ENCODE data around the gene TMEM190.
"Not testable (repeated sequence)": the region's sequence is repeated elsewhere in the genome, so short reads cannot be mapped to it uniquely, and the experiment has no call there.

The TMEM190 gene

DNA sequence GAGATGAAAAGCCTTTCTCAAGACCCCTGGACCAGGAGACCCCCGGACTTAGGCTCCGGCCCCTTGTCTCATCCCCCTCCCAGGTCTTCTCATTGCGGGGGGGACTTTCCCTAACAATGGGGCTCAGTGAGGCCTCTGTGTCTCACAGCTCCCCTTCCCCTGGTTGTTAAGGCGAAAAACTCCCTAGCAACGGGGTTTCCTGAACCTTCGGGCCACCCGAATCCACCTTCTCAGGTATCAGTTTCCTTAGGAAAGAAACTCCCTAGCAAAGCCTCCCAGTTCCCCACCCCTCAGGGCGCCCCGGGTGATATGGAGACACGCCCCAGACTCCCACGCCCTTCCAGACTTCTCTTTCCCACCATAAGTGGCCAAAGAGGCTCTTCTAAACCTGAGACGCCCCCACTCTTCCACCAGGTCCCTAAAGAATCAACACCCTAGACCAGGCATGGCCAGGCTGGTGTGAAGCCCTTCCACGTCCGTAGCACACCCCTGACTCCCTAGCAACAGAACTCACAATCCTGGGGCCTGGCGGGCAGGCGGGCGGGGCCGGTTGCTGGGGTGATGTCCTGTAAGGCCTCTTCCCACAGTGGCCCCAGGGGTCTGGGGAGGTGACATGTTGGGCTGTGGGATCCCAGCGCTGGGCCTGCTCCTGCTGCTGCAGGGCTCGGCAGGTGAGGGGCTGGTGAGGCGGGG, at the start of gene TMEM190:
TMEM190 (plus strand) TSS at position 586 of the 693 bp plus-strand sequence; CDS start at position 614, 28 bp downstream.
- no peak for DNase-seq (ENCODE audit: low spot score)

- not testable (repeated sequence) for DNase-seq (ENCODE audit: low spot score)
Observed at GRCh38 chr19:55328774-55329318, 47.8 kb upstream of the TMEM190 start.

- DNase-seq (ENCODE audit: low spot score): not testable (repeated sequence)
Observed at GRCh38 chr19:55329791-55330190, 46.8 kb upstream of the TMEM190 start.

- DNase-seq (ENCODE audit: low spot score): no peak
Observed at GRCh38 chr19:55333870-55334269, 42.8 kb upstream of the TMEM190 start.

DNA sequence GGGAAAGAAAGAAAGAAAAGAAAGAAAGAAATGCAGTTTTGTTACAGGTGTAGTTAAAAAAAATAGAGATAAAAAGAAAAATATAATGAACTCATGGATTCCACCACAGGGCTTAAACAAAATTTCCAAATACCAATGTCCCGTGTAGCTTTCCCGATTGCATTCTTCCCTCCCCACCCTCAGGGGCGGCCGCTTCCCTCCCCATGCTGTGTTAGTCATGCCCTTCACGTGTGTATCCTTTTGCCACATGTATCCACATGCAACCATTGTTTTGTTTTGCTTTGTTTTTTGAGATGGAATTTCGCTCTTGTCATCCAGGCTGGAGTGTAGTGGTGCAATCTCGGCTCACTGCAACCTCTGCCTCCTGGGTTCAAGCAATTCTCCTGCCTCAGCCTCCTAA, 40.5 kb upstream of the TMEM190 start:
- DNase-seq (ENCODE audit: low spot score): no peak

GRCh38 chr19:55339105-55339888, 37.3 kb upstream of the TMEM190 start, which contains the start of gene KMT5C:
Gene KMT5C, plus strand, starts transcription at chr19:55339876. Its CDS starts 2,061 bp downstream, at chr19:55341937.
- peak; percentile 100 for DNase-seq (ENCODE audit: low spot score)

- DNase-seq (ENCODE audit: low spot score): no peak
Observed at GRCh38 chr19:55339889-55340783, 36.5 kb upstream of the TMEM190 start.

DNA sequence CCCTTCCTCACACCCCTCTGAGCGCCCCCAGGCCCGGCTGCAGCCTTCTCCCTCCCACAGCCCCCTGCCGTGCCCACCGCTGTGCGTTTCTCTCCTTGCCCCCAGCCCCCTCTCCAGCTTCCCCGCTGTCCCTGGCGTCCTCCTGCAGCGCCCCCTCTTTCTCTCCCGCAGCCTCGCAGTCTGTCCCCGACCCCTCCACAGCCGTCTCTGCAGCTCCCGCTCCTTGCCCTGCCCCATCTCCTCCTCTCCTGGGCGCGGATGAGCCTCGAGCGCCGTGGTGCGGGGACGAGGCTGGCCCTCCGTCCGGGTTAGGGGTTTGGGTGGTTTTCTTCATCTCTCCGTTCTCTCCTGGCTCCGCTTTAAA, 35.9 kb upstream of the TMEM190 start:
- DNase-seq (ENCODE audit: low spot score): no peak

DNA sequence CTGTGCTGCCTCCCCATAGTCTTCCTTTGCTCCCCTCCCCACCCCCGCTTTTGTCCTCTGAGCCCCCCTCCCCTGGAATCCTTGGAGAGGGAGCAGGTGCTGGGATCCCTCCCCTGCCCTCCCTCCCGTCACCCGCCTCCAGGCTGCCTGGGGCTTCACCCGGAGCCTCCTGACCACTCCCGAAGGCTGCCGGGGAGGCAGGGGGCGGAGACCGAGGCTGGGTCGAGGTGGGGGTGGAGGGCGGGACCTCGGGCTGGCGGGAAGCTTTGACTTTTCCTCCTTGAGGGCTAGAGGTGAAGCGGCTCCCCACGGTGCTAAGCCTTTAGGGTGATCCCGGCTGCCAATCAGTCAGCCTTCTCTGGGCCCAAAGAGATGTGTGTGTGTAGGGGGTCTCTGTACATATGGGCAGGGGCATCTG, 35.4 kb upstream of the TMEM190 start:
- DNase-seq (ENCODE audit: low spot score): peak; percentile 30

DNA sequence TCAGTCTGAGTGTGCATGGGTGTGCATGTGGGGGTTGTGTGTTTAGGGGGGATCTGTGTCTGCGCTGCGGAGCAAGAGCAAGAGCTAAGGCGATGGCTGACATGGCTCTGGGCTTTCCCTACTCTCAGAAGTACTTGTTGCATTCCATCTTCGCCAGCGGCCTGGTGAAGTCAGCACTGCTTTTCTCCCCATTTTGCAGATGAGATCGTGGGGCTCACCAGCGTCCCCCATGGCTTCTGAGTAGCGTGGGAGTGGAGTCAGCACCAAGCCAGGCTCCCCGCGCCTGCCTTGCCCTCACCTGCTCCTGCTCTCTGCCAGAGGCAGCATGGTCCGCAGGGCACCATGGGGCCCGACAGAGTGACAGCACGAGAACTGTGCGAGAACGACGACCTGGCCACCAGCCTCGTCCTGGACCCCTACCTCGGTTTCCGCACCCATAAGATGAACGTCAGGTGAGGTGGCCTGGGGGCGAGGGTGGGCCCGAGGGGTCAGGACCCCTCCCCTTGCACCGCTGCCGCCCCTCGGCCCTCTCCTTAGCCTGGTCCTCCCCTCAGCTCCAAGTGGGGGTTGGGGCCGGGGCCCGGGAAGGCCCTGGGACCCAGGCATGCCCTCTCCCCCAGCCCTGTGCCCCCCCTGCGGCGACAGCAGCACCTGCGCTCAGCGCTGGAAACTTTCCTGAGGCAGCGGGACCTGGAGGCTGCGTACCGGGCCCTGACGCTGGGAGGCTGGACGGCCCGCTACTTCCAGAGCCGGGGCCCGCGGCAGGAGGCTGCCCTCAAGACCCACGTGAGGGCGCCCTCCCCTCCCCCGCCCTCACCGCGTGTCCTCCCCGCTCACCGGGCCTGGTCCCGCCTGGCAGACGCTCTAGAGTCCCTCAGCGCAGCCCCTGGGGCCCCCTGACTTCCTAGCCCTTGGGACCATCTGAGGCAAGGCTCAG, 34.8 kb upstream of the TMEM190 start:
- DNase-seq (ENCODE audit: low spot score): no peak

DNA sequence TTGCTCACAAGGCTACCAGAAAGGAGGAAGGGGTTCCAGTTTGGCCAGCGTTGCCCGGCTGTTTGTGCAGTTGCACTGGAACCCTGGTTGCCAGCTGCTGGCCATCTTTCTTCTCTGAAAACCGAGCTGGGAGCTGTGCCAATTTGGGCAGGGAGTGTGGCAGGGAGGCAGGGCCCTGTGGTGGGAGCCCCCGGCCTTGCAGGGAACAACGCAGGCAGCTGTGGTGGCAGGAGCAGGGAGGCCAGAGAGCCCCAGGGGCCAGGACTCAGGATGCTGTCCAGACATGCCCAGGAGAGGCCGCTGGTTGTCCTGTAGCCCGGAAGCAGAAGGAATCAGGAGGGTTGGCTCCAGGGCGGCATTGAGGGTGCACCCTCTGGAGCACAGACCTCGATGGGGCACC, 32.2 kb upstream of the TMEM190 start:
- DNase-seq (ENCODE audit: low spot score): peak; percentile 54

DNA sequence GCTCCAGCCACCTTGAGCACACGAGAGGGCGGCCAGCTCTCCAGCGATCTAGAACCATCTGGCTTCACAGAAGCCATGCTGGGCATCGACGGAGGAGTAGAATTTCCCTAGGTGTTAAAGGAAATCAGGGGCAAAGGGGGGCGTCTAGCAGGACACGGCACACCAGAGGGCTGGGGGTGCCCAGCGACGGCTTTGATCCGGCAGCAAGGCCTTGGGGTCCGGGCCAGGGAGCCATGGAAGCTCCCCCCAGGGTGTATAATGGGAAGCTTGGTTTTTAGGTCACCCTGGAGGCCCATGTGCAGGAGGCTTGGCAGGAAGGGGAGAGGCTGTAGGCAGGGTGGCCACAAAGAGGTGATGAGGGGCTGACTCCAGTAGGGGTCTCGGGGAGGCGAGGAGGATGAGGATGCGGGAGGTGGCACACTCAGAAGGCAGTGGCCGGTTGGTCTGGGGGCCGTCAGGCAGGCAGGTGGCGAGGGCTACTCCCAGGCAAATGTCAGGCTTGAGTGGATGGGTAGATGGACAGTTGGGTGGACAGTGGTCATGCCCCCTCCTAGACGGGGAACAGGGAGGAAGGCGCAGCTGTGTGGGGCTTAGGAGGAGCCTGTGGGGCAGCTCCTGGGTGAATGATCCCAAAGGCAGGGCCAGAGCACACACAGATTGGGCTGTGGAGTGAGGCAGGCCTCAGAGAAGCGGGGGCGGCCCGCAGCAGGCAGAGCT, 31.4 kb upstream of the TMEM190 start:
- DNase-seq (ENCODE audit: low spot score): no peak

DNA sequence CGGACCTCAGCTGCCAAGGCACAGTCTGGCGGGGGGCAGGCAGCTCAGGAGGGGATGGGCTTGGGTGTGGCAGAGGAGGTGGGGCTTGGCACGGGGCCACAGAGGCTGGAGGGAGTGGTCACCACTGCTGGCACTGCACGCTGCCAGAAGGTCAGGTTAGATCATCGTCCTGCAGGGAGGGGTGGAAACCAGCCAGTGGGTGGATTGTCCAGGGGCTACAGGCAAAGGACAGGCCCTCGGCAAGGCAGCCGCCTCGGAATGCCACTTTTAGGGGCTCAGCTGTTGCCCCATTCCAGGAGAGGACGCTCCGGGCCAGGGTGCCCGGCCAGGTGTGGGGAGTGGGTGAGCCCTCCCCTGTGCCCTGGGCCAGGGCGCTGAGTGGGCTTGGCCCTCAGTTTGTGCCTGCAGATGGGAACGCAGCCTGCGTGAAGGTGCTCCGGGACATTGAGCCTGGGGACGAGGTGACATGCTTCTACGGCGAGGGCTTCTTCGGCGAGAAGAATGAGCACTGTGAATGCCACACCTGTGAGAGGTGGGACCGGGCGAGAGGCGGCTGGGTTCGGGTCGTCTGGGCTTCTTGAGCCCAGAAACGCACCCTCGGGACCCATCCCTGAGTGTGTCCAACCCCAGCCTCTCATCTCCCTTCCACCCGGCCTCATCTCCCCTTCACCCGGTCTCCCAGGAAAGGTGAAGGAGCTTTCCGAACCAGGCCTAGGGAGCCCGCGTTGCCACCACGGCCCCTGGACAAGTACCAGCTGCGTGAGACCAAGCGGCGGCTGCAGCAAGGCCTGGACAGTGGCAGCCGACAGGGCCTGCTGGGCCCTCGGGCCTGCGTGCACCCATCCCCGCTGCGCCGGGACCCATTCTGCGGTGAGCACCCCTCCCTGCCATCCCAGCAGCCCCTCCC, 30.6 kb upstream of the TMEM190 start:
- DNase-seq (ENCODE audit: low spot score): no peak

- no peak for DNase-seq (ENCODE audit: low spot score)
Observed at GRCh38 chr19:55346725-55347441, 29.7 kb upstream of the TMEM190 start.

DNA sequence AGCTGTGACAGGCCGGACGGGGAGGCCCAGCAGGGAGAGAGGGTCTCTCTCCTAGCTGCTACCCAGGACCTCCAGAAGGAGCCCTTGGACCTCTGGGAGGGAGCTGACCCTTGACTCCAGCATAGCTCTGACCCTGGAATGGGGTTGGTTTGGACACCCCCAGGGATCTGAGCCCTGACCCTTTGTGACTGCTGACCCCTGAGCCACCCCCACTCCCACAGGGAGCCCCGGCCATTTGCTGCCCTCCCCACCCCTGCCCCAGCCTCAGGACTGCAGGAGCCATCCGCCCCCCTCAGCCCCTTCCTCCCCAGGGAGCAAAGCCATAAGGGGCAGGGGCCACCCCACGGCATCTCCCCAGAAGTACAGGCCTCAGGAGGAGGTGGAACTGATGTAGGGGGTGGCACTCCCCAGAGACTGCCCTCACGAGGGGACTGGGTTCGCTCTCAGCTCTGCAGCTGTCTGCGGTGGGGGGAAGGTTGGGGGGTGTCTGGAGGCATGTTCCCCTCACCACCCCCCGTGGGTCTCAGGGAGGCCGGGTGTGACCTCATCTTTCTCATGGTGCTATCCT, 29.1 kb upstream of the TMEM190 start:
- DNase-seq (ENCODE audit: low spot score): no peak

- no peak for DNase-seq (ENCODE audit: low spot score)
Observed at GRCh38 chr19:55348317-55349034, 28.1 kb upstream of the TMEM190 start.

DNA sequence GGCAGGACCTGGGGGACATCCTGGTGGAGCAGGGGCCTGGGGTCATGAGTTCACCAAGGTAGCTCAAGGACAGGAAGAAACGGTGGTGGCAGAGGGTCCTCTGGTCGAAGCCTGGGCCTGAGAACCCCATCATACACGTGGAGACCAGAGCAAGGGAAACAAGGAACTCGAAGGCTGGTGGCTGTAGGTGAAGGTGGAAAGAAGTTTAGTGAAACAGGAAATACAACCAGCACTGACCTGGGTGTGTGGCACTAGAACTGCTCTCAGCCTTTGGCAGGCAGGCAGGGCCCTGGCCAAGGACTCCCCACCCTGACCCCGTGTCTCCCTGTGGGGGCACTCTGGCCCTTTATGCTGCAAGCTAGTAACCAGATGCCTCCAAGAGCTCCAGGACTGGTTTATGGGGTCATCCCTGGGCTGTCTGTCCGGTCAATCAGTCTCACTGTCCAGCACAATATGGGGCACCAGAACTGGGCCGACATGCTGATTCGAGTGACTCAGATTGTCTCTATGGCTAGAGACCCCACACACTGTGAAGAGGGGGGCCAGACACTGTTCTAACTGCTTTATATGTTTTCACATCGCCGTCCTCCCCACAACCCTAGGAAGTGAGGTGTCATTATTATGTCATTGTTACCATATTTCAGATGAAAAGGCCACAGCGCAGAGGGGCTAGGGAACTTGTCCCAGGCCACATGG, 25.9 kb upstream of the TMEM190 start:
- no peak for DNase-seq (ENCODE audit: low spot score)

All from pons (tissue), 1 donor.